Measurements from ENCODE around the gene CTSH.
"Not testable (repeated sequence)": the region's sequence is repeated elsewhere in the genome, so short reads cannot be mapped to it uniquely, and the experiment has no call there.

The CTSH gene

DNA sequence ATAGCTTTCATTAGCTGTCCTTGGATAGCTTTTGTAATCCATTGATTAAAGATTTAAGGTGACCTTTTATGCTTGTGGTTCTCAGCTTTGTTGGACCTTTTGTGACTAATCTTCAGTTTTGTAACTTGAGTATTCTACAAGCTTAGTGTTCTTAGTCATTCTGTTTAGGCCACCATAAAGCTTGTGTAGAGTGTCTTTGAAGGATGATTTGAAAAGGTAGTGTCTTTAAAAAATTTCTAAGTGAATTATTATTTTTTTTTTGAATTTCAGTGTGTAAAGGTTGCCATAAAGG is 64.7 kb downstream of the CTSH start:
- no peak for DNase-seq (ENCODE audit: low read depth)

DNA sequence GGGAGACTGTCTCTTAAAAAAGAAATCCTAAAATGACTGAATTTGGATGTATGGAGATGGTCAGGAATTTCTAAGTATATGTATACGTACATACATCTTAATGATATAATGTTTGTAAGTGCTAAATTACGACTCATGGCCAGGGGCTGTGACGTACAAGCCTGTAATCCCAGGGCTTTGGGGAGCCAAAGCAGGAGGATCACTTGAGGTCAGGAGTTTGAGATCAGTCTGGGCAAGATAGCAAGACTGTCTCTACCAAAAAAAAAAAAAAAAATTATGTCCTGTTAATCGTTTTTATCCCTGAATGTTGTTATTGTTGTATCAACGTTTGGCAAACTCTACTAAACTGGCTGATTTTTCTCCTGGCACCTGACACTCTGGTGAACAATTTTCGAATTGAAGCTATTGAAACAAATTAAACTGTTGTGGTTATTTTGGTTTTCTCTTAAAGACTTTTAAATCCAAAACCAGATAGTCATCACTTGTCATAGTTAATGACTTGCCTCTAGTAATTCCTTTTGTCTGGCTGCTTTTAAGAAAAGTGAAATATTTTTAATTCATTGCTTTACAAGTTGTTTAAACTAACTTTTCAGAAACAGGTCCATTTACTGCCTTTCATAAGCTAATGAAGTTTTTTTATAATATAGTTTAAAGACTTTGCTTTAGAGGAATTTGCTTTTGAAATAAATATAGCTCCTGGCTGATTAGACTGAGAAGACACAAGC is 65.2 kb downstream of the CTSH start:
- no peak for DNase-seq (ENCODE audit: low read depth)

DNA sequence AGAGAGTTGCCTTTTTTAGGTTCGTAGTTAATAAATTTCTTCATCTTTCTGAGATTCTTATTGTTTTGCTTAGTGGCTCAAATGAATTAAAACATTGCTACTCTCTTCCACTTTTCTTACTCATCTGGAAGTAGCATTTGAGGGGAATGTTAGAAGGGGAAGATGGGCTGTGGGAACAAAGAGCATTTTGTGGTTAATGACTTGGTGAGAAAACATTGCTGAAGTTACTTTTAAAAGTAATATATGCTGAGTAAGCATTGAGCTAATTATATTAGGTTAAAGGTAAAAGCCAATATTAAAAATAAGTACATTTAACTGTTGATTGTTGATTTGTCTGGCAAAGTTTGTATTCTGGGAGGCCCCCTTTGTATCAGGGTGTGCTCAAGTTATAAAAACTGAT is 66.5 kb downstream of the CTSH start:
- no peak for DNase-seq (ENCODE audit: low read depth)

DNA sequence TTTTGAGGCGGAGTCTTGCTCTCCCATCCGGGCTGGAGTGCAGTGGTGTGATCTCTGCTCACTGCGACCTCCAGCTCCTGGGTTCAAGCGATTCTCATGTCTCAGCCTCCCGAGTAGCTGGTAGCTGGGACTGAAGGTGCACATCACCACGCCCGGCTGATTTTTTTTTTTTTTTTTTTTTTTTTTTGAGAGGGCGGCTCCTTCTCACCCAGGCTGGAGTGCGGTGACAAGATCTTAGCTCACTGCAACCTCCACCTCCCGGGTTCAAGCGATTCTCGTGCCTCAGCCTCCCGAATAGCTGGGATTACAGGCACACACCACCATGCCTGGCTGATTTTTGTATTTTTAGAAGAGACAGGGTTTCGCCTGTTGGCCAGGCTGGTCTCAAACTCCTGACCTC is 67.9 kb downstream of the CTSH start:
- not testable (repeated sequence) for DNase-seq (ENCODE audit: low read depth)

DNA sequence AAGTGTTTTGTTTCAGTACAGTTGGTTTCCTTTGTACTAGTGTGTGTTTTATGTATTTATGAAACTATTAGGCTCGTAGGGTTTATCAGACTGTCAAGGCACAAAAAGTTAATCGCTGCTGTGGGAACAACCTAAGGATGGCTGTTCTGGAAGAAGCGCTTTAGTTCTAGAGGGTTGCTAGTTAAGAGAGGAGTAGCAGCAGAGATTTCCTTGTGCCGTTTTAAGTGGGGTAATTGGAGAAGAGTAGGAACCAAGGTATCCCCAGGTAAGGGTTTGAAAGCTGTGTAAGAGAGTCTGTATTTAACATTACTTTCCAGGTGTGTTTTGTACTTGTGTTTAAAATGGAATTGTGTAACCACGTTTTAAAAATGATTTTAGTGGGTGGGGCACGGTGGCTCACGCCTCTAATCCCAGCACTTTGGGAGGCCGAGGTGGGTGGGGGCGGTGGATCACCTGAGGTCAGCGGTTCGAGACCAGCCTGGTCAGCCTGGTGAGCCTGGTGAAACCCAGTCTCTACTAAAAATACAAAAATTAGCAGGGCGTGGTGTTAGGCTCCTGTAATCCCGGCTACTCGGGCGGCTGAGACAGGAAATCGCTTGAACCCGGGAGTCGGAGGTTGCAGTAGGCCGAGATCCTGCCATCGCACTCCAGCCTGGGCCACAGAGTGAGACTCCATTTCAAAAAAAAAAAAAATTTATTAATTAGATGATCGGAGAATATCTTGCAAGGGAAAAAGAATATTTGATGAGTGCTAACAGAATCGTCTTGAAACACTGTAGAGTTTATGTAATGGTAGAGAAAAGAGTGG is 69.5 kb downstream of the CTSH start:
- DNase-seq (ENCODE audit: low read depth): no peak

DNA sequence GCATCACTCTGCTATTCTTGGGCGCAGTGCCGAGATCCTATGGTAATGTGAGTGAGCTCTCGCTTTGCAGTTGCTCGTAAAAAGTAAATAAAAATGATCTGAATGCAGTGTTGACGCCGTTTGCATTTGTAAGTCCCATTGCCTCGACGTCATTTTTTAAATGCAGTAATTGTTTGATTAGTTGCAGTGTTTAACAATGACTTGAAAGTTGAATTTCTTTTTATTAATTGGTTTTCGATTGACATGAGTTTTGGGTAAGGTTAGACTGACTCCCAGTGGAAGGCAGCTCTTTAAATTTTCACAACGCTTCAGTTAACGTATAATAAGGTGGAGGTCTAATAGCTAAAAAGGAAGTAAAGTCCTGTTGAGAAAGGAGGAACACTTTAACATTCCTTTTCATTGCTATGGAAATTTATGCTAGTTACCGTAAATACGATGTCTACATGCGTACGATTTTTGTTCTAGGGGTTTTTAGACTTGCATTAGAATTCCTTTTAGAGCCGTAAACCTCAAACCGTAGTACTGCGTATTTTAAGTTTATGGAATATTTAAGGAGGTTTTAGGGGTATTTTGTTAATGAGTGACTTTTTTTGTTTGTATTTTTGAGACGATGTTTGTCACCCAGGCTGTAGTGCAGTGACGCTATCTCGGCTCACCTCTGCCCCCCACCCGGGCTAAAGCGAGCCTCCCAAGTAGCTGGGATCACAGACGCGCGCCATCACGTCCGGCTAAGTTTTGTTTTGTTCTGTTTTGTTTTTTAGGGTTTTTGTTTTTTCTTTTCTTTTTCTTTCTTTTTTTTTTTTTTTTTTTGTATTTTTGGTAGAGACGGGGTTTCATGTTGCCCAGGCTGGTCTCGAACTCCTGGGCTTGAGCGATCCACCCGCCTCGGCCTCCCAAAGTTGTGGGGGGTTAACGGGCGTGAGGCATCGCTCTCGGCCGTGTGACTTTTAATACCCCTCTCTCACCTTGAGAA is 70.8 kb downstream of the CTSH start:
- no peak for DNase-seq (ENCODE audit: low read depth)

DNA sequence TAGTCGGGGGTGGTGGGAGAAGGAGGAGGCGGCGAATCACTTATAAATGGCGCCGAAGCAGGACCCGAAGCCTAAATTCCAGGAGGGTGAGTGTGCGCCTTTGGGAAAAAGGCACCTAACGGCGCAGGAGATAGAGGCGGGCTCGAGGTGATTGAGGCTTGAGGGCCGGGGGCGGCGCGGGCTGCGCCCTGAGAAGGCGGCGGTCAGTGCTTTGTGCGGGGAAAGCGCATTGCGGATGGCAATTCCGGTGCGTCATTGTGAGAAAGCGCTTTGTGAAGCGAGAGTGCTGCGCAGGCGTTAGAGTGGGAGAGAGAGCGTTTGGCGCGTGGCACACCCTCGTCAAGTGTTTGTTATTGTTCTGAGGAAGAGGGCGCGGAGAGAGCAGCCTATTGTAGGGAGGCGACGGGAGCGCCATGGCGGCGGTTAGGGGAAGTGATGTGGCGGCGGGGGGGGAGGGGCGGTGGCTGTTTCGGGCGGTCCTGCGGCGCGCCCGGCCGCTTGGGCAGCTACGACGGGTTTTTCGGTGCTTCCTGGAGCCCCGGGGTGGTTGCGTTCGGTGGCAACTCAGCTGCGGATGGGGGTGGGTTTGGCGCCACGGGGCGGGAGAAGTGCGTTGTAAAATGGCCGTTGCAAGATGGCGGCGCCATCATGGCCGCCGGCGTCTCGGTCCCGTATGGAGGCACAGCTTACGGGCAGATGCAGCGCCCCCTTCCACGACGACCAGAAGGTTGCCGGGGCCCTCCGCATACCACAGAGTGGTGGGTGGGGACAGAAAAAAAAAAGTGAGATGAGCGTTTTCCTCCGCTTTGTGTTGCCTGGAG is 71.7 kb downstream of the CTSH start:
- peak; percentile 93 for DNase-seq (ENCODE audit: low read depth)

DNA sequence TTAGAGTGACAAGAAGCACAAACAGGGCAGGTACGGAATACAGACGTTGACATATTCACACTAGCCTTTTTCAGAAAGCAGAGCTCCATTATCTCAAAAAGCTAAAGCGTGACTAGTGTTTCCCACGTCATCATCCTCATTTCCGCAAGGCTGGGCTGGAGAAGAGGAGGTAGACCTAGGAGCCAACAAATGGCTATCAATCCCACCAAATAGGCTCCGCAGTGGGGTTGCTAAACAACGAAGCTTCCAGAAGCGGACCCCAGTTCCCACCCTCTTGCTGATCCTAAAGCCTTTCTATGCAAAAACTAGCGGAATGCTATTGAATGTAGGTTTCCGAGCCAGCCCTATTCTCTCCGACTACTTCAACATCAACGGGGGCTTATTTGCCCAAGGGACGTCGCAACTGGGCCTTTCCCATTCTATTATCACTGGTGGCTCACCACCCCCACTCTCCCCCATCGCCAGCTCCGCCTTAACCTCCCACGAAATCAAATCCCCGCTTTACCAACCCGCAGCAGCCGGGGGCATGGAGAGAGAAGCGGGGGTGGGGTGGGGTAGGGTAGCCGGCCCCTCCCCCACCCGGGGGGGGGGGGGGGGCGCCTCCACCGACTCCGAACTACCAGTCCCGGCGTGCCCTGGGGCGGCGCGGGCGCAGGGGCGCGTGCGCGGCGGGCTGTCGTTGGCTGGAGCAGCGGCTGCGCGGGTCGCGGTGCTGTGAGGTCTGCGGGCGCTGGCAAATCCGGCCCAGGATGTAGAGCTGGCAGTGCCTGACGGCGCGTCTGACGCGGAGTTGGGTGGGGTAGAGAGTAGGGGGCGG is 72.5 kb downstream of the CTSH start, which contains the start of gene MORF4L1:
Gene MORF4L1, plus strand, starts transcription at position 736 of the 817 bp plus-strand sequence. CDS start 128 bp downstream, outside the sequence.
- DNase-seq (ENCODE audit: low read depth): peak; percentile 96

DNA sequence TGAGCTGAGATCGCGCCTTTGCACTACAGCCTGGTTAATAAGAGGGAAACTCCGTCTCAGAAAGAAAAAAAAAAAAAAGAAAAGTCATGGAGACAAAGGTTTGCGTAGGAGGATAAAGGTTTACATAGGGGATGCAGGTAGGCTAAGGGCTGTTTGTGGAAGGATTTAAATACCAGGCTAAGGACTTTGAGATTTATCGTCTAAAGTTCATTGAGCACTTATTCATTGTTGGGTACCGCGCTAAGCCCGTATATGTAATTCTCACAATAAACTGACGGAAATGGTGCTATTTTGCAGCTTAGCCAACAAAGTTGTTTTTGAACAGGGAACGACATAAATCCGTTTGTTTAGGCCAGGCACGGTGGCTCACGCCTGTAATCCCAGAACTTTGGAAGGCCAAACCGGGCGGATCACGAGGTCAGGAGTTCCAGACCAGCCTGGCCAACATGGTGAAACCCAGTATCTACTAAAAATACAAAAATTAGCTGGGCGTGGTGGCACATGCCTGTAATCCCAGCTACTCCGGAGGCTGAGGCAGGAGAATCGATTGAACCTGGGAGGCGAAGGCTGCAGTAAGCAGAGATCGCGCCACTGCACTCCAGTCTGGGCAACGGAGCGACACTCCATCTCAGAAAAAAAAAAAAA is 73.2 kb downstream of the CTSH start:
- DNase-seq (ENCODE audit: low read depth): not testable (repeated sequence)

Measured in fibroblast of the conjunctiva (primary cell).